Neural cell (in vitro differentiated cells): Measurements from ENCODE around the gene KBTBD6. TPM values are rescaled to one million over a fixed set of nuclear protein-coding genes. Genes with fewer than 3 reads are reported as not detected.
"Not testable (repeated sequence)": the region's sequence is repeated elsewhere in the genome, so short reads cannot be mapped to it uniquely, and the experiment has no call there.

Source experiments
- H2AFZ ChIP-seq: fragments of 200-600, 300-800 bp; sonication (generic), shearing (Covaris generic); 2 replicates; pipeline ENCODE4 v1.6.0; 2014; ENCODE audit warnings: low read depth, mild to moderate bottlenecking, antibody characterized with exemption, low read length, moderate library complexity
- H3F3A ChIP-seq: fragments of 200-600 bp; shearing (Covaris generic); 2 replicates; pipeline ENCODE4 v1.6.1; 2016; ENCODE audit warnings: mild to moderate bottlenecking, moderate library complexity, mixed read lengths, antibody characterized with exemption, low read length; ENCODE audit not compliant: insufficient read depth, poor library complexity, severe bottlenecking
- H3K27ac ChIP-seq: fragments of 200-600, 300-800 bp; sonication (generic), shearing (Covaris generic); 2 replicates; pipeline ENCODE4 v1.5.1; 2014; ENCODE audit warnings: mild to moderate bottlenecking, low read length, moderate library complexity
- H3K27me3 ChIP-seq: fragments of 300-800, 200-600 bp; sonication (generic), shearing (Covaris generic); 2 replicates; pipeline ENCODE4 v1.6.0; 2014; ENCODE audit warnings: mild to moderate bottlenecking, low read depth, low read length, moderate library complexity; ENCODE audit not compliant: insufficient read depth
- H3K36me3 ChIP-seq: fragments of 300-800, 200-600 bp; sonication (generic), shearing (Covaris generic); 2 replicates; pipeline ENCODE4 v1.5.1; 2014; ENCODE audit warnings: mild to moderate bottlenecking, antibody characterized with exemption, low read length, moderate library complexity; ENCODE audit not compliant: insufficient read depth
- H3K4me2 ChIP-seq: fragments of 300-800, 200-600 bp; sonication (generic), shearing (Covaris generic); 2 replicates; pipeline ENCODE4 v1.6.0; 2014; ENCODE audit warnings: mild to moderate bottlenecking, low read length
- H3K4me3 ChIP-seq: fragments of 300-800, 200-600 bp; sonication (generic), shearing (Covaris generic); 2 replicates; pipeline ENCODE4 v1.5.1; 2014; ENCODE audit warnings: mild to moderate bottlenecking, low read length, moderate library complexity
- H3K79me2 ChIP-seq: fragments of 200-600 bp; shearing (Covaris generic); replicated peaks from 2 replicates; pipeline ENCODE4 v1.6.0; 2014; ENCODE audit warnings: mild to moderate bottlenecking, low read length, moderate library complexity; ENCODE audit not compliant: insufficient read depth
- H3K9ac ChIP-seq: fragments of 300-800, 200-600 bp; sonication (generic), shearing (Covaris generic); 2 replicates; pipeline ENCODE4 v1.6.1; 2016; ENCODE audit warnings: mild to moderate bottlenecking, low read length, mixed read lengths
- H3K9me2 ChIP-seq: fragments of 200-600 bp; shearing (Covaris generic); 2 replicates; pipeline ENCODE4 v1.6.1; 2016; ENCODE audit warnings: mild to moderate bottlenecking, low read length, mixed read lengths; ENCODE audit not compliant: insufficient read depth
- H3K9me3 ChIP-seq: fragments of 200-600, 300-800 bp; sonication (generic), shearing (Covaris generic); 2 replicates; pipeline ENCODE4 v1.6.1; 2016; ENCODE audit warnings: mild to moderate bottlenecking, mixed run types, low read length, moderate library complexity, mixed read lengths
- H4K20me1 ChIP-seq: fragments of 200-600 bp; shearing (Covaris generic); 2 replicates; pipeline ENCODE4 v1.6.1; 2016; ENCODE audit warnings: mild to moderate bottlenecking, mixed run types; ENCODE audit not compliant: insufficient read depth
- CTCF ChIP-seq: fragments of 450-650 bp; IDR thresholded peaks from 2 replicates; pipeline ENCODE4 v1.5.1; 2014; ENCODE audit warnings: antibody characterized with exemption, mild to moderate bottlenecking, moderate library complexity; ENCODE audit not compliant: poor library complexity, severe bottlenecking
- EP300 ChIP-seq: fragments of 450-650 bp; conservative IDR thresholded peaks from 2 replicates; pipeline ENCODE4 v1.6.1; 2014; ENCODE audit warnings: antibody characterized with exemption, mild to moderate bottlenecking, moderate library complexity; ENCODE audit not compliant: poor library complexity, severe bottlenecking
- EZH2 ChIP-seq: fragments of 200-600, 300-800 bp; shearing (Covaris generic), sonication (generic); IDR thresholded peaks from 2 replicates; pipeline ENCODE4 v1.6.1; 2014; ENCODE audit warnings: antibody characterized with exemption, low read length, borderline replicate concordance, mild to moderate bottlenecking; ENCODE audit not compliant: insufficient read depth, poor library complexity, severe bottlenecking
- MXI1 ChIP-seq: fragments of 450-650 bp; conservative IDR thresholded peaks from 2 replicates; pipeline ENCODE4 v1.6.1; 2014; ENCODE audit warnings: antibody characterized with exemption, mild to moderate bottlenecking; ENCODE audit not compliant: poor library complexity, severe bottlenecking
- POLR2AphosphoS5 ChIP-seq: IDR thresholded peaks from 2 replicates; pipeline ENCODE4 v1.6.1; 2012
- RAD21 ChIP-seq: fragments of 450-650 bp; conservative IDR thresholded peaks from 2 replicates; pipeline ENCODE4 v1.6.1; 2014; ENCODE audit warnings: antibody characterized with exemption, mild to moderate bottlenecking, moderate library complexity
- REST ChIP-seq: IDR thresholded peaks from 2 replicates; pipeline ENCODE4 v1.6.1; 2012; ENCODE audit warnings: borderline replicate concordance
- SMC3 ChIP-seq: fragments of 450-650 bp; conservative IDR thresholded peaks from 2 replicates; pipeline ENCODE4 v1.6.1; 2014; ENCODE audit warnings: antibody characterized with exemption, mild to moderate bottlenecking, moderate library complexity; ENCODE audit not compliant: poor library complexity
- TAF1 ChIP-seq: IDR thresholded peaks from 2 replicates; pipeline ENCODE4 v1.6.1; 2012; ENCODE audit warnings: low read depth
- polyA plus RNA-seq: library from polyadenylated mRNA; depleted of rRNA; stranded (reverse); fragments of >200 nt; gene quantifications from 2 replicates; pipeline ENCODE4 v1.2.3, GENCODE V29; 2014

Gene KBTBD6
- polyA plus RNA-seq, 1 donor from 2014 or later = 31.8 TPM

GRCh38 chr13:41177616-41178015 lies 45.0 kb upstream of the KBTBD6 start:
- Histone ChIP-seq H3K36me3 (no peaks in the 10 kb centered on the region), H3K27me3 (no peaks in the 10 kb centered on the region), H3K9me2 (no peaks in the 10 kb centered on the region), H3K4me3 (no peak overlapping the region), H3K27ac (no peak overlapping the region), H4K20me1 (no peaks in the 10 kb centered on the region), H3K4me2 (no peak overlapping the region), H2AFZ (no peak overlapping the region), H3K9ac (no peak overlapping the region), H3K79me2 (no peaks in the 10 kb centered on the region), H3F3A (no peaks in the 10 kb centered on the region), H3K9me3 (peaks cover 3% of the 10 kb centered on the region)
- no peak for TF ChIP-seq REST
- TF ChIP-seq SMC3 = no peak
- no peak for TF ChIP-seq EP300
- TF ChIP-seq CTCF = no peak
- TF ChIP-seq TAF1 = no peak
- TF ChIP-seq POLR2AphosphoS5 = no peak
- no peak for TF ChIP-seq EZH2

GRCh38 chr13:41175576-41175975 lies 43.0 kb upstream of the KBTBD6 start:
- H3K9me2 ChIP-seq, H3K36me3 ChIP-seq, H3K27ac ChIP-seq, H3K4me3 ChIP-seq, H3K9me3 ChIP-seq, H3F3A ChIP-seq, H3K9ac ChIP-seq, H3K27me3 ChIP-seq, H4K20me1 ChIP-seq, H2AFZ ChIP-seq, H3K79me2 ChIP-seq, H3K4me2 ChIP-seq: not testable (repeated sequence)

- Histone ChIP-seq H3K79me2 (no peaks in the 10 kb centered on the region), H3K36me3 (no peaks in the 10 kb centered on the region), H3F3A (no peaks in the 10 kb centered on the region), H4K20me1 (no peaks in the 10 kb centered on the region), H3K9me3 (no peaks in the 10 kb centered on the region), H3K4me2 (no peak overlapping the region), H3K27ac (no peak overlapping the region), H3K27me3 (no peaks in the 10 kb centered on the region), H3K4me3 (no peak overlapping the region), H3K9me2 (no peaks in the 10 kb centered on the region), H3K9ac (no peak overlapping the region), H2AFZ (no peak overlapping the region)
- no peak for TF ChIP-seq RAD21
- no peak for TF ChIP-seq EZH2
- TF ChIP-seq CTCF = no peak
- no peak for TF ChIP-seq MXI1
Observed at GRCh38 chr13:41162151-41162550, 29.5 kb upstream of the KBTBD6 start.
